ENCODE data around the gene RARA.
A peak's percentile ranks its signal among the peaks of the same experiment; 100 is the strongest.

RARA gene

GRCh38 chr17:40329839-40330794 is 21.1 kb downstream of the RARA start:
- no peak for DNase-seq

- DNase-seq, result no peak
These were observed 22.0 kb downstream of the RARA start for GRCh38 chr17:40330850-40331470.

- no peak for DNase-seq
These were observed 23.0 kb downstream of the RARA start for GRCh38 chr17:40331743-40332641.

- DNase-seq, result no peak
These were observed 24.9 kb downstream of the RARA start for GRCh38 chr17:40333781-40334448.

GRCh38 chr17:40335620-40336019 is 26.6 kb downstream of the RARA start:
- DNase-seq, result no peak

GRCh38 chr17:40337351-40337750 is 28.4 kb downstream of the RARA start:
- DNase-seq, result no peak

GRCh38 chr17:40338058-40338457 is 29.1 kb downstream of the RARA start:
- DNase-seq, result no peak

- no peak for DNase-seq
These were observed 30.1 kb downstream of the RARA start for GRCh38 chr17:40338941-40339649.

GRCh38 chr17:40340327-40340726 is 31.3 kb downstream of the RARA start:
- DNase-seq, result no peak

GRCh38 chr17:40340880-40341807 is 32.2 kb downstream of the RARA start:
- no peak for DNase-seq

GRCh38 chr17:40341808-40342503 is 33.0 kb downstream of the RARA start:
- no peak for DNase-seq

- no peak for DNase-seq
These were observed 33.7 kb downstream of the RARA start for GRCh38 chr17:40342504-40343218.

- peak; percentile 77 for DNase-seq
These were observed 34.5 kb downstream of the RARA start for GRCh38 chr17:40343219-40344119.

GRCh38 chr17:40344421-40345160 is 35.6 kb downstream of the RARA start:
- DNase-seq, result no peak

GRCh38 chr17:40345161-40345993 is 36.4 kb downstream of the RARA start:
- DNase-seq, result no peak

GRCh38 chr17:40345994-40346764 is 37.2 kb downstream of the RARA start:
- no peak for DNase-seq

All from NCI-H524 treated with DMSO at 0.1 percent for 48 hours (cell line).